NCI-H2196 (cell line): Measurements from ENCODE around the gene SLC7A6.

Experiments used
- DNase-seq: peaks from one replicate; lab custom pipeline; 2025; ENCODE audit not compliant: unreplicated experiment; lab: John Stamatoyannopoulos, UW

Gene SLC7A6

GRCh38 chr16:68339214-68339613, 74.9 kb downstream of the SLC7A6 start:
- DNase-seq = no peak

DNA sequence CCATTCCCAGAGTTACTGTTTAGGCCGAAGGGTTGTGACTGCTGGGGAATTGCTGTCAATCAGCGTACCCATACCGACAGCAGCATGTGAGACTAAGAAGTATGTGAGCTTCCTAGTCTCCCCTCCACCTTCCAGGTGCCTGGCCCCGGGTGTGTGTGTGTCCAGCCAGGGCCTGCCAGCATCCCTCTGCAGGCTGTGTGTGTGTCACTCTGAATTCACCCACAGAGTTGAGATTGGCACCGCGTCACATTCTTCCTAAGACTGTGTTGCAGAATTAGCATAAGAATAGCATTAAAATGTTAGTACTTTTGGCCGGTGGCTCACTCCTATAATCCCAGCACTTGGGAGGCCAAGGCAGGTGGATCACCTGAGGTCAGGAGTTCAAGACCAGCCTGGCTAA, 78.3 kb downstream of the SLC7A6 start:
- no peak for DNase-seq

DNA sequence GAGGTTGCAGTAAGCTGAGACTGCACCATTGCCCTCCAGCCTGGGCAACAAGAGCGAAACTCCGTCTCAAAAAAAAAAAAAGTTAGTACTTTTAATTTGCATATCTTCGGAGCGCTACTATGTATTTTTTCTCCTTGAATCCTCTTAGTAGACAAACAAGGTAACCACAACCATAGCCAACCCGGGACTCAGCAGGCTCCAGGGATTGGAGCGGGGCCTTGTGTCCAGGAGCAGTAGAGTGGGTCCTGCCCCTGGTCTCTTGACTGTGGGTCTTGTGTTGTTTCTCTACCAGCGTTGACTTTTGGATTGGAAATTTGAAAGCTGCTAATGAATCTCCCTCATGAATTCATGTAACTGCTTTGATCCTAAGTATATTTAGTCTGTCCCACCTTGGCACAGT, 78.8 kb downstream of the SLC7A6 start:
- no peak for DNase-seq

- no peak for DNase-seq
Observed at GRCh38 chr16:68344252-68344651, 79.9 kb downstream of the SLC7A6 start.

GRCh38 chr16:68345351-68345810, 81.1 kb downstream of the SLC7A6 start:
- DNase-seq = no peak

DNA sequence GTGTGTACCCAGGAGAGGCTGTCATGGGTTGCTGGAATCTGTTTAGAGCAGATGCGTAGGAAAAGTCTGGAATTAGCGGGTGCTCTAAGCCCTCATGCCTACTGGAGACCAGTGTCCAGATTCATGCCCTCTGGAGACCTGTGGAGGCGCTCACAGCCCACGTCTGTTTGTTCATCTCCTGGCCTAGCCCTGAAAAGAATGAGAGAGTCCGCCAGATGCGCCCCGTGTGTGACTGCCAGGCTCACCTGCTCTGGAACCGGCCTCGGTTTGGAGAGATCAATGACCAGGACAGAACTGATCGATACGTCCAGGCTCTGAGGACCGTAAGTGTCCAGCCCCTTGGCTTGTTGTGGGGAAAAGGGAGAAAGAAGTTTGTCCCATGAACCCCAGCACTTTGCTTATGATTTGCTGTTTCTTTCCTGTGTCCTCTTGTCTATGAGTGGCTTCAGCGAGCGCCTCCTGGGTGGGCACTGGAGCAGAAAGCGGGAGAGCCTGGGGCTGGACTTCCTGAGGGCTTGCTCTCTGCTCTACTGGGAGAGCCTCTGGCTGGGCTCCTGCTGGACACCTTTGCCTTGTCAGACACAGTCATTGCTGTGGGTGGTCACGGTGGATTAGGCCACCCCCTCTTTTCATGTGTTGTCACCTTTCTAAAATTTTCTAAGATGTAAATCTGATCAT, 81.8 kb downstream of the SLC7A6 start:
- no peak for DNase-seq

DNA sequence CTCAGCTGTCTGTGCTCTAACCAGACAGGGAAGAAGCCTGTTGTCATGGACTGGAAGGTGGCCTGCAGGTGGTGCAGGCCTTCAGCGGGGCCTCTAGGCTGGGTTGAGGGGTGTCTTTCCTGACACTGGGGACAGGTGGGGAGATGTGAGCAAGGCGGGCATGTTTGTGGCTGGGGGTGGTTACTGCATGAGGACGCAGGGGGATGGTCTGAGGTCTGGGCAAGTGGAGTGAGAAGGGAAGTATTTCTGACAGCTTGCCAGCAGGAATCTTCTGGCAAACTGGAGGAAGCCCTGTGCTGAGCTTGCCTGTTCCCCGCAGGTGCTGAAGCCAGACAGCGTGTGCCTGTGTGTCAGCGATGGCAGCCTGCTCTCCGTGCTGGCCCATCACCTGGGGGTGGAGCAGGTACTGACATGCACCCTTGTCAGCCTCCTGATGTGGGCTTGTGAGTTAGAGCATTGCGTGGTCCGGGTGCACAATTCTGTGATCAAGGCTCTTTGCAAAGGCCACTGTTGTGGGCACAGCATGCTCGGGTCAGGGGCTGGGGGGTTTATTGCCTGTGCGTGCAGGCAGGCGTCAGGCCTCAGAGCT, 82.7 kb downstream of the SLC7A6 start:
- no peak for DNase-seq

DNA sequence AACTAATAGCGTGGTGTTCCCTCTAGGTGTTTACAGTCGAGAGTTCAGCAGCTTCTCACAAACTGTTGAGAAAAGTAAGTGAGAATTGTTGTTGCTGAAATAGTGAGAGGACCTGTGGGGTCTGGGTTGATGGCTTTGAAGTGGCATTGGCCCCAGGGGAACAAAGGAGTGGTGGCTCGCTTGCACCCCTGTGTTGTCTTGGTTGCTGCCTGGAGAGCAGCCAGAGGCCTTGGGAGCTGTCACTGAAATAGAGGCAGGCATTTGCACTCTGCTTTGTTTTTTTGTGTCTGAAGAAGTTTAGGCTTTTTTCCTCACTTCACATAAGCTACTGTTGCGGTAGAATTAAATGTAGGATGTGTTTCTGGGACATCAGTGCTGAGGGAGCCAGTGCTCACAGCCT, 83.3 kb downstream of the SLC7A6 start:
- no peak for DNase-seq

DNA sequence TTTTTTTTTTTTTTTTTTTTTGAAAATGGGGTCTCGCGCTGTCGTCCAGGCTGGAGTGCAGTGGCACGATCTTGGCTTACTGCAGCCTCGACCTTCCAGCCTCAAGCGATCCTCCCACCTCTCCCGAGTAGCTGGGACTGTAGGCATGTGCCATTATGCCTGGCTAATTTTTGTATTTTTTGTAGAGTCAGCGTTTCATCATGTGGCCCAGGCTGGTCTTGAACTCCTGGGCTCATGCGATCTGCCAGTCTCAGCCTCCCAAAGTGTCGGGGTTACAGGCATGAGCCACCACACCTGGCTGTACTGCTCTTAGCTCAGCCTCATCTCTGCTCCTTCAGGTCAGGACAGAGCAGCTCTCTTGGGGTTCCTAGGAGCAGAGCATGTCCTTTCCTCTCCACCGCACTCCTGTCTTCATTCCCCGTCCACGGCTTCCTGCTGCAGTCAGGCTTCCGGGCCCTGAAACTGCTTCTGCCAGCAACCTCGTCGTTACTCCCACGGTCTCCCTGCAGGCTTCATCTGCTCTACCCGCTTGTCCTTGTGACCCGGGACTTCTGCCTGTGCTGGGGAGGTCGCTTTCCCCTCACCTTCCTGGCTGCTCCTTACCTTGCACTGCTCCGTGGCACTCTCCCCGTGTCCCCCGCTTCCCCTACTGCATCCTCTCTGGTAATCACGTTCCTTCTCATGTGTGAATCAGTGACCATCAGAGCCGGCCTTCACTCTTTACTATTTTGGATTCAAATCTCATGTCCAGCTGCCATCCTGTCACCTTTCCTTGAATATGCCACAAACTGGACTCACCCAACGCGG, 84.5 kb downstream of the SLC7A6 start:
- no peak for DNase-seq

DNA sequence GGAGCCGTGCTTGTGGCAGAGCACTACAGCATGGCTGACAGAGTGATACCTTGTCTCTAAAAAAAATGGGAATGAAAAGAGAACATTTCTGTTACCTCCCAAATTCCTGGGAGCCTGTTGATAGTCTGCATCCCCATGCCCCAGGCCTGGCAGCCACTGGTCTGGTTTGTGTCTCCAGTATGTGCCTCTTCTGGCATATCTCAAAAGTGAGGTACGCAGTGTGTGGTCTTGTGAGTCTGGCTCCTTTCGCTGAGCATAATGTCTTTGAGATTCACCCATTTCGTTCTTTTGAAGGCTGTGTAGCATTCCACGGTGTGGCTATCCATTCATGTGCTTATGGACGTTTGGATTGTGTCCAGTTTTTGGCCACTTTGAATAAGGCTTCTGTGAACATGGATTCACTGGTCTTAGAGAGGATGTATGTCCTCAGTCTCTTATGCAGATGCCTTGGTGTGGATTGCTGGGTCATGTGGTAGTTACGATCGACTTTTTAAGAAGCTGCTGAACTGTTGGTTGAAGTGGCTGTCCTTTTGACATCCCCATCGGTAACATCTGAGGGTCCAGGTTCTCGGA, 85.6 kb downstream of the SLC7A6 start:
- no peak for DNase-seq

GRCh38 chr16:68350813-68351350, 86.6 kb downstream of the SLC7A6 start:
- no peak for DNase-seq
